Islet precursor cell (in vitro differentiated cells): ENCODE results near the gene SLC13A5.

Source experiments
- DNase-seq: peaks from one replicate; pipeline ENCODE4 v3.0.0-alpha.2; 2018

The SLC13A5 gene

DNA sequence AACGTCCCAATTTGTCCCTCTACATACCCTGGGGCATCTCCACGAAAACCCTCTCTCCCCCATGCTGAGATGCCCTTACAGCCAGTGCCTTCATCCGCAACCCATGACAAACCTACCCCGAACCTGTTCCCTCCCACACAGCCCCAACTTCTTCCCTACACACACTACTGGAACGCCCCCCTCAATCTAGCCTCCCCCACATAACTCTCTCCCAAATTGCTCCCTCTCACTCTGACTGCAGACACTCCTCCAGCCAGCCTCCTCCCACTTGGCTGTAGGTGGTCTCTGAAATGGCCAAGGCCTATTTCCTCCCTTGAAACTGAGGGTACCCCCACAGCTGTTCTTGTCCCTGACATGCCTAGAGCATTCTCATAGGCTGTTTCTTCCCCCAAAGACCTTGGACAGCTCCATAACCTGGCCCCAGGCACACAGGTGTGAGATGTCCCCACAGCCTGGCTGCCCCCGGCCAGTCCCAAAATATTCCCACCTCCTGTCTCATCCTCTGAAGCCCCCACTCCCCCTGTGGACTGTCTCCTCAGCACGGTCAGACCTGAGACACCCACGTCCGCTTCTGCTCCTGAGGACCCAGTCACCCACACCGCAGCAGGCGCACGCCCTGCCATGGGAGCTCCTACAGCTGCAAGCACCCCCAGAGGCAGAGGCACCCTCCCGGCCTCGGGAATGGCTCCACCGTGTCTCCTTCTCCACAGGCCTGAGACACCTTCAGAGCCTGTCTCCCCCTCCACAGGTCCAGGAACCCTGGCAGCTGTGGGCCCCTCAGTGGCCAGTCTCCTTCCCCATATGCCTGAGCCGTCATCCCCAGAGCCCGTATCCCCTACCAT is 76.3 kb downstream of the SLC13A5 start:
- no peak for DNase-seq

- DNase-seq = no peak
Observed at GRCh38 chr17:6636105-6636504, 77.1 kb downstream of the SLC13A5 start.
